ENCODE measurements around the gene SYNE1. TPM values are rescaled to one million over a fixed set of nuclear protein-coding genes. Genes with fewer than 3 reads are reported as not detected.

SYNE1 gene
- total and polyA plus RNA-seq, 4 donors: 10.2 to 105 (median 24.5) TPM

- WGBS: 93% methylated on average over 17 of the region's 17 CpGs
- H3K9me3 ChIP-seq (ENCODE audit: control insufficient read depth in 4 of 4, low read length in 3 of 4): no peaks in the 10 kb centered on the region
- no peak overlapping the region for H3K4me3 ChIP-seq (ENCODE audit: low read depth in 1 of 3, low read length in 3 of 3)
- TF ChIP-seq, protein P1, sequence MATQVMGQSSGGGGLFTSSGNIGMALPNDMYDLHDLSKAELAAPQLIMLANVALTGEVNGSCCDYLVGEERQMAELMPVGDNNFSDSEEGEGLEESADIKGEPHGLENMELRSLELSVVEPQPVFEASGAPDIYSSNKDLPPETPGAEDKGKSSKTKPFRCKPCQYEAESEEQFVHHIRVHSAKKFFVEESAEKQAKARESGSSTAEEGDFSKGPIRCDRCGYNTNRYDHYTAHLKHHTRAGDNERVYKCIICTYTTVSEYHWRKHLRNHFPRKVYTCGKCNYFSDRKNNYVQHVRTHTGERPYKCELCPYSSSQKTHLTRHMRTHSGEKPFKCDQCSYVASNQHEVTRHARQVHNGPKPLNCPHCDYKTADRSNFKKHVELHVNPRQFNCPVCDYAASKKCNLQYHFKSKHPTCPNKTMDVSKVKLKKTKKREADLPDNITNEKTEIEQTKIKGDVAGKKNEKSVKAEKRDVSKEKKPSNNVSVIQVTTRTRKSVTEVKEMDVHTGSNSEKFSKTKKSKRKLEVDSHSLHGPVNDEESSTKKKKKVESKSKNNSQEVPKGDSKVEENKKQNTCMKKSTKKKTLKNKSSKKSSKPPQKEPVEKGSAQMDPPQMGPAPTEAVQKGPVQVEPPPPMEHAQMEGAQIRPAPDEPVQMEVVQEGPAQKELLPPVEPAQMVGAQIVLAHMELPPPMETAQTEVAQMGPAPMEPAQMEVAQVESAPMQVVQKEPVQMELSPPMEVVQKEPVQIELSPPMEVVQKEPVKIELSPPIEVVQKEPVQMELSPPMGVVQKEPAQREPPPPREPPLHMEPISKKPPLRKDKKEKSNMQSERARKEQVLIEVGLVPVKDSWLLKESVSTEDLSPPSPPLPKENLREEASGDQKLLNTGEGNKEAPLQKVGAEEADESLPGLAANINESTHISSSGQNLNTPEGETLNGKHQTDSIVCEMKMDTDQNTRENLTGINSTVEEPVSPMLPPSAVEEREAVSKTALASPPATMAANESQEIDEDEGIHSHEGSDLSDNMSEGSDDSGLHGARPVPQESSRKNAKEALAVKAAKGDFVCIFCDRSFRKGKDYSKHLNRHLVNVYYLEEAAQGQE (IDR thresholded peaks at IDR 0.05): no peak
- TF ChIP-seq SP1 (IDR thresholded peaks at IDR 0.05) (no peak), HNF4A (conservative IDR thresholded peaks at IDR 0.05) (no peak), GABPA (IDR thresholded peaks at IDR 0.05 in 1 of 2, conservative IDR thresholded peaks at IDR 0.05 in 1 of 2) (no peak), RXRA (IDR thresholded peaks at IDR 0.05) (no peak), JUND (IDR thresholded peaks at IDR 0.05) (no peak), FOXA1 (IDR thresholded peaks at IDR 0.05) (no peak), MAX (IDR thresholded peaks at IDR 0.05) (no peak), RAD21 (IDR thresholded peaks at IDR 0.05) (no peak), YY1 (IDR thresholded peaks at IDR 0.05) (no peak), ZBTB33 (IDR thresholded peaks at IDR 0.05) (no peak), HNF4G (IDR thresholded peaks at IDR 0.05) (no peak), NR2F2 (IDR thresholded peaks at IDR 0.05) (no peak), FOXA2 (IDR thresholded peaks at IDR 0.05) (no peak), CTCF (IDR thresholded peaks at IDR 0.05; ENCODE audit: low read depth, low read length, missing input control) (no peak), TAF1 (conservative IDR thresholded peaks at IDR 0.05) (no peak), EGR1 (IDR thresholded peaks at IDR 0.05; ENCODE audit: low read depth in 2 of 2) (no peak), ATF3 (IDR thresholded peaks at IDR 0.05) (no peak)
- H3K4me1 ChIP-seq (ENCODE audit: control insufficient read depth in 4 of 4, insufficient read depth in 4 of 4, low read length in 3 of 4): no peaks in the 10 kb centered on the region
- no peaks in the 10 kb centered on the region for H3K27me3 ChIP-seq (ENCODE audit: control insufficient read depth in 4 of 4, insufficient read depth in 4 of 4, low read length in 3 of 4)
- no peak overlapping the region for H3K27ac ChIP-seq (ENCODE audit: low read depth in 1 of 2, low read length in 2 of 2)
- H3K36me3 ChIP-seq (ENCODE audit: control insufficient read depth in 4 of 4, insufficient read depth in 3 of 4, low read depth in 1 of 4, low read length in 3 of 4): peaks cover 9 to 58% (median 48%) of the 10 kb centered on the region in 4 donors
- no peak overlapping the region for H3K9ac ChIP-seq (ENCODE audit: low read depth in 1 of 2, low read length in 2 of 2)
- DNase-seq (ENCODE audit: low spot score): no peak
These were observed 482.4 kb downstream of the SYNE1 start for GRCh38 chr6:152154559-152155356.
